Gastroesophageal sphincter (tissue), 4 donors: ENCODE measurements around the gene MPL. TPM values are rescaled to one million over a fixed set of nuclear protein-coding genes. Genes with fewer than 3 reads are reported as not detected.

Experiments used
- ATAC-seq: fragments of 150-250 bp; one replicate; pipeline ENCODE4 v1.9.1; 2016; ENCODE audit warnings: mild to moderate bottlenecking, moderate library complexity
- H3K27ac ChIP-seq, 4 donors: fragments of 200-600 bp; sonication (generic) in 3 of 4; 1 replicate in 3 of 4; 2 replicates in 1 of 4; pipeline ENCODE4 v1.5.1; 2016 to 2019
- H3K27me3 ChIP-seq: fragments of 200-600 bp; sonication (generic); one replicate; pipeline ENCODE4 v1.5.1; 2019
- H3K36me3 ChIP-seq, 2 donors: fragments of 200-600 bp; sonication (generic); one replicate each; pipeline ENCODE4 v1.5.1; 2019; ENCODE audit warnings: control low read depth in 1 of 2
- H3K4me1 ChIP-seq, 3 donors: fragments of 200-600 bp; sonication (generic); 1 replicate in 2 of 3; 2 replicates in 1 of 3; pipeline ENCODE4 v1.5.1; 2016 to 2019; ENCODE audit warnings: control low read depth in 2 of 3
- H3K4me3 ChIP-seq, 2 donors: fragments of 200-600 bp; sonication (generic); one replicate each; pipeline ENCODE4 v1.5.1; 2019; ENCODE audit warnings: mild to moderate bottlenecking in 1 of 2, moderate library complexity in 1 of 2
- H3K9me3 ChIP-seq, 3 donors: fragments of 200-600 bp; sonication (generic); one replicate each; pipeline ENCODE4 v1.5.1; 2017 to 2019; ENCODE audit warnings: control low read depth in 2 of 3
- EP300 ChIP-seq: sonication (generic); formaldehyde crosslinking; IDR thresholded peaks from one replicate; pipeline ENCODE4 v1.6.1; 2017; ENCODE audit warnings: antibody characterized with exemption, mild to moderate bottlenecking
- POLR2A ChIP-seq, 2 donors: fragments of 450-650 bp; IDR thresholded peaks; one replicate each; pipeline ENCODE4 v1.6.1; 2017; ENCODE audit warnings: antibody characterized with exemption in 2 of 2, mild to moderate bottlenecking in 2 of 2, moderate library complexity in 1 of 2
- POLR2AphosphoS5 ChIP-seq: sonication (generic); formaldehyde crosslinking; IDR thresholded peaks from one replicate; pipeline ENCODE4 v1.6.1; 2017; ENCODE audit warnings: antibody characterized with exemption
- WGBS, 2 donors: methylation state at CpG; one replicate each; pipeline ENCODE4 v1.1.5; 2018; ENCODE audit warnings: low coverage in 1 of 2; 5-methylcytosine and 5-hydroxymethylcytosine counted together
- total RNA-seq, 4 donors: library from RNA; depleted of rRNA; stranded (reverse); fragments of >200 nt; gene quantifications; one replicate each; pipeline ENCODE4 v1.1.0, GENCODE V29; 2016
- TF ChIP-seq, protein P1 (sequence below), 4 experiments: fragments of 200-600 bp in 2 of 4; fragments of 450-650 bp in 2 of 4; sonication (generic) in 1 of 4; IDR thresholded peaks; one replicate each; pipeline ENCODE4 v1.5.1; 2017 to 2019; ENCODE audit warnings: antibody characterized with exemption in 4 of 4, mild to moderate bottlenecking in 2 of 4, moderate library complexity in 2 of 4

MPL gene
- 1 to 10 TPM in 1 of 4 donors, under 1 TPM in 1, not detected in 2; 0.27 to 1.1 TPM for total RNA-seq

DNA sequence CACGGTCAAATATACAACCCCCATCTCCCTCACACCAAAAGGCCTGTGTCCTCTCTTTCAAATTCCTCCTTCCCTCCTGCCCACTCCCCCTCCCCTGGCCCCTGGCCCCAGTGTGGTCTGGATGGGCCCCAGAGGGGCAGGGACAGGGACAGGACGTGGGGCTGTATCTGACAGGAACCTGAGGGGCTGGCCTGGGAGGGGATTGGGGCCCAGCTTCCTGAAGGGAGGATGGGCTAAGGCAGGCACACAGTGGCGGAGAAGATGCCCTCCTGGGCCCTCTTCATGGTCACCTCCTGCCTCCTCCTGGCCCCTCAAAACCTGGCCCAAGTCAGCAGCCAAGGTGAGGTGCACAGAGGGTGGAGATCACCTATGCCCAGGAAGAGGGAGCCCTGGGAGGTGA lies at the start of gene MPL:
TSS of gene MPL (plus strand) at position 231 of the 400 bp plus-strand sequence. CDS start at position 262, 31 bp downstream.
- TF ChIP-seq EP300 = no peak
- TF ChIP-seq, protein P1, sequence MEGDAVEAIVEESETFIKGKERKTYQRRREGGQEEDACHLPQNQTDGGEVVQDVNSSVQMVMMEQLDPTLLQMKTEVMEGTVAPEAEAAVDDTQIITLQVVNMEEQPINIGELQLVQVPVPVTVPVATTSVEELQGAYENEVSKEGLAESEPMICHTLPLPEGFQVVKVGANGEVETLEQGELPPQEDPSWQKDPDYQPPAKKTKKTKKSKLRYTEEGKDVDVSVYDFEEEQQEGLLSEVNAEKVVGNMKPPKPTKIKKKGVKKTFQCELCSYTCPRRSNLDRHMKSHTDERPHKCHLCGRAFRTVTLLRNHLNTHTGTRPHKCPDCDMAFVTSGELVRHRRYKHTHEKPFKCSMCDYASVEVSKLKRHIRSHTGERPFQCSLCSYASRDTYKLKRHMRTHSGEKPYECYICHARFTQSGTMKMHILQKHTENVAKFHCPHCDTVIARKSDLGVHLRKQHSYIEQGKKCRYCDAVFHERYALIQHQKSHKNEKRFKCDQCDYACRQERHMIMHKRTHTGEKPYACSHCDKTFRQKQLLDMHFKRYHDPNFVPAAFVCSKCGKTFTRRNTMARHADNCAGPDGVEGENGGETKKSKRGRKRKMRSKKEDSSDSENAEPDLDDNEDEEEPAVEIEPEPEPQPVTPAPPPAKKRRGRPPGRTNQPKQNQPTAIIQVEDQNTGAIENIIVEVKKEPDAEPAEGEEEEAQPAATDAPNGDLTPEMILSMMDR (IDR thresholded peaks at IDR 0.05) = no peak
- TF ChIP-seq POLR2AphosphoS5 = no peak
- TF ChIP-seq POLR2A (IDR thresholded peaks at IDR 0.05) = no peak
- Histone ChIP-seq H3K9me3 (no peaks in the 10 kb centered on the region), H3K36me3 (no peaks in the 10 kb centered on the region), H3K4me3 (no peak within 1 kb of the TSS), H3K4me1 (no peaks in the 10 kb centered on the region), H3K27ac (no peak within 1 kb of the TSS), H3K27me3 (no peaks in the 10 kb centered on the region)
- 58 to 71% methylated on average over 2 of the region's 3 CpGs for WGBS, 2 donors
- ATAC-seq = no peak

DNA sequence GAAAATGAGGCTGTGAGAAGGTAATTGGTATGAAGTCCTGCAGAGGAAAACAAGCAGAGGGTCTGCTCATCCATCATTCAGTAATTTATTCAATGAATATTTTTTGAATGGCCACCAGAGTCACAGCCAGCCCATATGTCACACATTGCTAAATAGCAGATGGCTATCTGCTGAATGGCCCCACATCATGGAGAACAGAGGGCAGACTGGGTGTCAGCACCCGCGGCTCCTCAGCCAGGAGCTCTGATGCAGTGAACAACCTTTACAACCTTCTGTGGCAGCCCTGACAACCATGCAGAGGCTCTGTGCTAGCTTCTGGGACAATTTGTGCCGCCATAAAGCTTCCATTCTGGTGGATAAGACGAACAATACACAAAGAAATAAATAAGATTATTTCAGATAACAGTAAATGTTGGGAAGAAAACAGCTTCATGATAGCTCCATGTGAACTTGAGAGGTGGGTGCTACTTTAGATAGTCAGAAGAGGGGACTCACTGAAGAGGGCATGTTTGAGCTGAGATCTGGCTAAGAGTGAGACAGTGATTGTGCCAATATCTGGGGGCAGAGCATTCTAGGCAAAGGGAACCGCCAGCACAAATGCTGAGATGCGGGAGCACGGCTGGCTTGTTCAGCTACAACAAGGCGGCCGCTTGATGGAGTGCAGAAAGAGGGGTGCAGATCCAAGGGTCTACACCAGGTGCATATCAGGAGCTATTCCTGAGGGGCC lies 49.4 kb upstream of the MPL start:
- Histone ChIP-seq H3K36me3 (no peaks in the 10 kb centered on the region), H3K4me1 (peaks cover 0 to under 1% (median 0%) of the 10 kb centered on the region in 3 donors), H3K27me3 (peaks cover 9% of the 10 kb centered on the region), H3K4me3 (no peak overlapping the region), H3K9me3 (no peaks in the 10 kb centered on the region), H3K27ac (no peak overlapping the region)
- WGBS, 2 donors = 83 to 85% methylated on average over 3 to 8 of the region's 9 CpGs
- no peak for ATAC-seq
- TF ChIP-seq, protein P1 (IDR thresholded peaks at IDR 0.05) = no peak
- TF ChIP-seq EP300 = no peak
- TF ChIP-seq POLR2AphosphoS5 = no peak
- TF ChIP-seq POLR2A (IDR thresholded peaks at IDR 0.05) = no peak

DNA sequence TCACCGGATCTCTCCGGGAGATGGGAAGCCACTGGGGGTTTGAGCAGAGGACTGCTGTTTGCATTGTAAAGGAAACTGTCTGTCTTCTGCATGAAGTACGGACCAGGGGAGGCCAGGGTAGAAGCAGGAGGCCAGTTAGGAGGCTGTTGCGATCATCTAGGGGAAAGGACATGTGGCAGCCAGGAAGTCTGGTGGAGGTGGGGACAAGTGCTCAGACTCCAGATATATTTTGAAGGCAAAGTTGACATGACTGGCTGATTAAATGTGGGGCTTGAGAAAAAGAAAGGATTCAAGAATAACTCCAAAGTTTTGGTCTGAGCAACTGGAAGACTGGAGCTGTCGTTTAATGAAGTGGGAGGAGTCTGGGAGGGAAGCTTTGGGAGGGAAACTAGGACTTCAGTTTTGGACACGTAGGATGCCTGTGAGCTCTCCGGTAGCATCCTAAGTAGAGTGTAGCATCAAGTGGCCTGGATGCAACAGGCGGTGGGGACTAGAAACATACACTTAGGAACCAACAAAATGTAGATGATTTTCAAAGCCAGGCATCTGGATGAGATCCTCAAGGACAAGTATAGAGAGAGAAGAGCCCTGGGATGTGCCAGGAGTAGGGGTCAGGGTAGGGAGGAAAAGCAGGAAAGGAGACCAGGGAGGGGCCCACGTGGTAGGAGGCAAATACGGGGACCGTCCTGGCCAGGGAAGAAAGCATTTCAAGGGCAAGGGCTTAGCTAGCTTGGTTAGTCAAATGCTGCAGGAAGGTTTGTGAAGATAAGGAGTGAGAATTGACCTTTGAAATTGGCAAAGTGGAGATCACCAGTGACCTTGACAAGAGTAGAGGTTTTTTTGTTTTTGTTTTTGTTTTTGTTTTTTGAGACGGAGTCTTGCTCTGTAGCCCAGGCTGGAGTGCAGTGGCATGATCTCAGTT lies 48.6 kb upstream of the MPL start:
- H3K9me3 ChIP-seq = no peaks in the 10 kb centered on the region
- no peak for ATAC-seq
- no peaks in the 10 kb centered on the region for H3K36me3 ChIP-seq
- TF ChIP-seq, protein P1 (IDR thresholded peaks at IDR 0.05) = no peak
- TF ChIP-seq POLR2A (IDR thresholded peaks at IDR 0.05) (no peak), POLR2AphosphoS5 (no peak), EP300 (no peak)
- 67 to 69% methylated on average over 7 to 11 of the region's 12 CpGs for WGBS, 2 donors
- H3K4me1 ChIP-seq = peaks cover 0 to 8% (median 3%) of the 10 kb centered on the region in 3 donors
- H3K4me3 ChIP-seq = no peak overlapping the region
- H3K27me3 ChIP-seq = peaks cover 9% of the 10 kb centered on the region
- no peak overlapping the region for H3K27ac ChIP-seq

DNA sequence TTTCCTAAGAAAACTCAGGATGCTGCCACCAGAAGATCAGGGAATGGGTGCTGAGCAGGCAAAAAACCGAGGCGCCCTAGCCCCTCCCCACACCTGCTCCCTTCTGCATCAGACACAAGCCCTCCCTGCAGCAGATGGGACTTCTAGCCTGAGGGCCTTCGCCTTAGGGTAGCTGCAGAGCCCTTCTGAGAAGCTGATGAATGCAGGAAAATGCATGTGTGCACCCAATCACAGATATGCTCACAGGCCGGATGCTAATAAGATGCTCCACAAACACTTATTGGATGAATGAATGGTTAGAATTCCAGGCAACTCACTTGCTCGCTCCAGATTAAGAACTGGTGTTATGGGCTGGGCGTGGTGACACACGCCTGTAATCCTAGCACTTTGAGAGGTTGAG lies 45.4 kb upstream of the MPL start:
- WGBS, 2 donors = 57 to 72% methylated on average over 3 to 5 of the region's 7 CpGs
- TF ChIP-seq POLR2AphosphoS5 (no peak), POLR2A (IDR thresholded peaks at IDR 0.05) (no peak), EP300 (no peak)
- TF ChIP-seq, protein P1 (IDR thresholded peaks at IDR 0.05) = no peak
- H3K4me3 ChIP-seq = no peak overlapping the region
- no peak overlapping the region for H3K27ac ChIP-seq
- H3K4me1 ChIP-seq = peaks cover 0 to 40% (median 18%) of the 10 kb centered on the region in 3 donors
- H3K9me3 ChIP-seq = no peaks in the 10 kb centered on the region
- no peaks in the 10 kb centered on the region for H3K36me3 ChIP-seq
- H3K27me3 ChIP-seq = no peaks in the 10 kb centered on the region
- no peak for ATAC-seq
